ENCODE measurements around the gene KIAA2012.

The KIAA2012 gene

DNA sequence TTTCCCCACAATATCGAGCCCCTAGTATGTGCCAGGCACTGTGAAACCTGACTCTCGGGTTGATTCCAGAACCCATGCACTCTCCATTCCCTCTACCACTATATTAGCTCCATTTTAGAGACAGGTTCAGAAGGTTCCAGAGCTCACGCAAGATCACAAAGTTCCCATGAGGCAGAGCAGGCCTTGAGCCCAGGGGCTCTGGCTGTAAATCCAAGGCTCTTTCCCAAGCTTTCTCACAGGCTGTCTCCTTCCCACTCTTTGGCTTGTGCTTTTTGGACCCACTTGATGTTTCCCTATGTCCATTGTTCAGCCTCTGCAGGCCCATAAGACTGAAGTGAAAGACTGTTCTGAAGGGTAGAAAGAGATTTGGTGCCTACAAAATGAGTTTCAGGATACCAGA lies 15.7 kb downstream of the KIAA2012 start:
- CTCF ChIA-PET, result no interaction called here
- TF ChIP-seq CTCF (conservative IDR thresholded peaks at IDR 0.05; ENCODE audit: low read depth), result no peak
- H3K27ac ChIP-seq, result no peak overlapping the region
- POLR2A ChIA-PET (ENCODE audit: low non-redundant PET), result no interaction called here
- no peak for DNase-seq (ENCODE audit: low spot score)

DNA sequence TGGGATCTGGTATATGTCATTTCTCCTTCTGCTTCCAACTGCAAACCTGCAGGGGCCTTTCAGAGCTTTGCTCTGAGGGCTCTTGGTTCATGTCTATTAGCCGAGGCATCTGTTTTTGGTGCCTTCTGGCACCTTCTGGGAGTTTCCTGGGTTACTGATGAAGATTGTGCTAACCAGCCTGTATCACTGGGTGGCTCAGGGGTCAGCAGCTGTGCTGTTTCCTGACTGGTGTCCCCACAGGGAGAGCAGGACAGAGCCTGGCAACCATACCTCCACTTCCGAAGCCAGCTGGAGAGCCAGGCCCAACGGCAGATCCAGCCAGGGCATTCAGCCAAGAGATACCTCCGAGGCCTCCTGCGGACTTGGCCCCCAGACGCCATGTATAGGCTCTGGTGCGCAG lies 17.5 kb downstream of the KIAA2012 start:
- no peak for TF ChIP-seq CTCF (conservative IDR thresholded peaks at IDR 0.05; ENCODE audit: low read depth)

GRCh38 chr2:202091476-202091875 lies 18.4 kb downstream of the KIAA2012 start:
- POLR2A ChIA-PET (ENCODE audit: low non-redundant PET), result no interaction called here

More for the DNA sequence above, 17.5 kb downstream of the KIAA2012 start:
- CTCF ChIA-PET, result no interaction called here
- no peak overlapping the region for H3K27ac ChIP-seq
- POLR2A ChIA-PET (ENCODE audit: low non-redundant PET), result no interaction called here
- no peak for DNase-seq (ENCODE audit: low spot score)

GRCh38 chr2:202094426-202094986 lies 21.5 kb downstream of the KIAA2012 start:
- no peak overlapping the region for H3K27ac ChIP-seq
- CTCF ChIA-PET, result no interaction called here
- no peak for TF ChIP-seq CTCF (conservative IDR thresholded peaks at IDR 0.05; ENCODE audit: low read depth)
- DNase-seq (ENCODE audit: low spot score), result no peak
- POLR2A ChIA-PET (ENCODE audit: low non-redundant PET), result no interaction called here

More at GRCh38 chr2:202091476-202091875, 18.4 kb downstream of the KIAA2012 start:
- no peak for DNase-seq (ENCODE audit: low spot score)
- CTCF ChIA-PET, result no interaction called here
- no peak overlapping the region for H3K27ac ChIP-seq
- no peak for TF ChIP-seq CTCF (conservative IDR thresholded peaks at IDR 0.05; ENCODE audit: low read depth)

- ChIA-PET POLR2A (ENCODE audit: low non-redundant PET) (no interaction called here), CTCF (no interaction called here)
- DNase-seq (ENCODE audit: low spot score), result no peak
- H3K27ac ChIP-seq, result no peak overlapping the region
- no peak for TF ChIP-seq CTCF (conservative IDR thresholded peaks at IDR 0.05; ENCODE audit: low read depth)
Measured at GRCh38 chr2:202095235-202095634, 22.2 kb downstream of the KIAA2012 start.

DNA sequence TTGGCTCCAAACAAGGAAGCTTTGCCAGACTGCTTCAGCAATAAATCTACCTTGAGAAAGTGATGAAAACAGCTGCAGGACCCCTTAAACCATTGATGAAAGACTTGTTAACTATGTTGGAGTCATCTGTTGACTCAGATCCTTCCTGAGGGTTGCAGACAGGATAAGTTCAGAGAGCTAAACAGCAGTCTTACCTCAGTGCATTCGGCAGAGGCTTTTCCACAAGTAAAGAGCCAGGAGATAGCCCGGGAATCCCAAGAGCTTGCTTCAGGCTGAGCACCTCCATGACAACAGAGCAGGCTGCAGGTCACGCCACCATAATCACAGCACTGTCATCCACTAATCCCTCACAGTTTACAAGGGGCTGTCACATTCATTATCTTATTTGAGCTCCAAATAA lies 23.7 kb downstream of the KIAA2012 start:
- ChIA-PET POLR2A (ENCODE audit: low non-redundant PET) (no interaction called here), CTCF (no interaction called here)
- no peak for DNase-seq (ENCODE audit: low spot score)
- no peak for TF ChIP-seq CTCF (conservative IDR thresholded peaks at IDR 0.05; ENCODE audit: low read depth)
- no peak overlapping the region for H3K27ac ChIP-seq

DNA sequence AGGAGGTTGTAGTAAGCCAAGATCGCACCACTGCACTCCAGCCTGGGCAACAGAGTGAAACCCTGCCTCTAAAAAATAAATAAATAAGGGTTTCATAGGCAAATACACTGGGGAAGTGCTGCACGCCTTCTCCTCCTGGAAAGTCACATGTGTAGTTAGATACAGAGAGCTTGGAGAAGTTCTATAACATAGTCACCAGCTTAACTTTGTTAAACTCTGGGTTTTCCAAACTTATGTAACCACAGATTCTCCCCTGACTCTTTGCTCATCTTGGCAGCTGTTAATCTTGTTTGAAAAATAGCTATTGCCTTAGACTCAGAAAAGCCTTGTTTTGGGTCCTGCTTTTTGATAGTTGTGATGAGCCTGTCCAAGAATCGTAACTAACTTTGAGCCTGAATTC lies 25.2 kb downstream of the KIAA2012 start:
- TF ChIP-seq CTCF (conservative IDR thresholded peaks at IDR 0.05; ENCODE audit: low read depth), result no peak
- CTCF ChIA-PET, result no interaction called here
- no peak overlapping the region for H3K27ac ChIP-seq
- DNase-seq (ENCODE audit: low spot score), result no peak
- POLR2A ChIA-PET (ENCODE audit: low non-redundant PET), result no interaction called here

Measured in RWPE1 (cell line).